GM12892 (cell line): ENCODE results near the gene OBP2B.

Experiments
- POLR2A ChIP-seq: IDR thresholded peaks from 2 replicates; pipeline ENCODE4 v1.6.1; 2011; ENCODE audit warnings: low read depth, low read length, control low read depth
- POLR2AphosphoS5 ChIP-seq: IDR thresholded peaks from 2 replicates; pipeline ENCODE4 v1.6.1; 2011; ENCODE audit warnings: low read depth, low read length, control low read depth

DNA sequence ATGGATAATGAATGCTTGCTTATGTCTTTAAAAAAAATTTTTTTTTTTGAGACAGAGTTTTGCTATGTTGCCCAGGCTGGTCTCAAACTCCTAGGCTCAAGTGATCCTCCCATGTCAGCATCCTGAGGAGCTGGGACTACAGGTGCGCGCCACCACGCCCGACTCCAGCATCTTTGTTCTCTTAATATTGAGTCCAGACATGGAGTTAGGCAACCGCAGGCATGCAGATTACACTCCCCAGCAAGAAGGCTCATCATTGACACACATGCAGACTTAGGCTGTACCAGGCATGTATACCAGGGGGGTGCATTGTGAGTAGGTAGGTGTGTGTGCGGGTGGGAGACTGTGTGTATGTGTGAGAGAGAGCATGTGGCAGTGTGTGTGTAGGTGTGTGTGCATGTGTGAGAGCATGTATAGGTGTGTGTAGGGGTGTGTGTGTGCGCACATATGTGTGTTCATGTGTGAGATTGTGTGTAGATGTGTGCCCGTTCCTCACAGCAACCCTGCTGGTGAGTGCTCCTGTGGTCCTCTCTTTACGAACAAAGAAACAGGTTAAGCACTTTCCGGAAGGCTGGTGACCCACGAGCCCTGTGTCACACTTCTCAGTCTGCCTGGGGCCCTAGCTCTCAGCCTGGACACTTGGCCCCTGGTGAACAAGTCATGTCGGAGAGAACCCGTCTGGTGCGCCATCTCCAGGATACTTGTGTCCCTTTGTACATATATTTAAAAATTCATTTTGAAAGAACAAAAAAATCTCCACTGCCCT lies 6.2 kb downstream of the OBP2B start:
- TF ChIP-seq POLR2AphosphoS5 (no peak), POLR2A (no peak)
